ENCODE measurements around the gene TTC21B.

DNA sequence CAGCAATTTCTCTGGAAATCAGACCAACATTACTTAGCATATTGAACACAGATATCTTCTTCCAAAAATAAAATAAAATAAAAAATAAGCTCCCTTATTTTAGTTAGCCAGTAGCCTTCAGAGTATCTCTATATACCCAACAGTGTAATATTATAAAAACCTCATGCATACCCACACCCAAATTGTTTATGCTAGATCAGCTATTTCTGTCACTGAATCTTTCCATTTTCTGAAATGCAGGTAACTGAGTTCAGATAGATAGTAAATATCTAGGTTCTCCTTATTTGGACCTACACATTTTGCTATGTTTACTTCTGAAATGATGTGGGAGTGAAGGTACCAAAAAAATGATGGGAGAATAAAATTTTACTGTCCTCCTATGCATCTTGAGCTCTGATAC is 39.9 kb downstream of the TTC21B start:
- TF ChIP-seq, protein P1, sequence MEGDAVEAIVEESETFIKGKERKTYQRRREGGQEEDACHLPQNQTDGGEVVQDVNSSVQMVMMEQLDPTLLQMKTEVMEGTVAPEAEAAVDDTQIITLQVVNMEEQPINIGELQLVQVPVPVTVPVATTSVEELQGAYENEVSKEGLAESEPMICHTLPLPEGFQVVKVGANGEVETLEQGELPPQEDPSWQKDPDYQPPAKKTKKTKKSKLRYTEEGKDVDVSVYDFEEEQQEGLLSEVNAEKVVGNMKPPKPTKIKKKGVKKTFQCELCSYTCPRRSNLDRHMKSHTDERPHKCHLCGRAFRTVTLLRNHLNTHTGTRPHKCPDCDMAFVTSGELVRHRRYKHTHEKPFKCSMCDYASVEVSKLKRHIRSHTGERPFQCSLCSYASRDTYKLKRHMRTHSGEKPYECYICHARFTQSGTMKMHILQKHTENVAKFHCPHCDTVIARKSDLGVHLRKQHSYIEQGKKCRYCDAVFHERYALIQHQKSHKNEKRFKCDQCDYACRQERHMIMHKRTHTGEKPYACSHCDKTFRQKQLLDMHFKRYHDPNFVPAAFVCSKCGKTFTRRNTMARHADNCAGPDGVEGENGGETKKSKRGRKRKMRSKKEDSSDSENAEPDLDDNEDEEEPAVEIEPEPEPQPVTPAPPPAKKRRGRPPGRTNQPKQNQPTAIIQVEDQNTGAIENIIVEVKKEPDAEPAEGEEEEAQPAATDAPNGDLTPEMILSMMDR (IDR thresholded peaks at IDR 0.05; ENCODE audit: insufficient read depth, low read depth, low read length): no peak
- no peak for TF ChIP-seq EZH2 (IDR thresholded peaks at IDR 0.05; ENCODE audit: insufficient read depth, low read length)

Data from astrocyte (in vitro differentiated cells and primary cell).